Breast epithelium (tissue), 4 donors: ENCODE results near the gene HDHD3. TPM values are rescaled to one million over a fixed set of nuclear protein-coding genes. Genes with fewer than 3 reads are reported as not detected.

Source experiments
- DNase-seq, 2 donors: peaks; one replicate each; pipeline ENCODE4 v3.0.0-alpha.2; 2019; ENCODE audit warnings: low spot score in 2 of 2
- H3K27ac ChIP-seq, 2 donors: fragments of 200-600 bp; sonication (generic) in 1 of 2; one replicate each; pipeline ENCODE4 v1.5.1; 2016 to 2019; ENCODE audit warnings: mild to moderate bottlenecking in 1 of 2
- H3K27me3 ChIP-seq, 2 donors: fragments of 200-600 bp; sonication (generic) in 1 of 2; one replicate each; pipeline versions ENCODE4 v1.5.1 to v1.6.0; 2017 to 2019; ENCODE audit warnings: control low read depth in 1 of 2, mild to moderate bottlenecking in 1 of 2
- H3K36me3 ChIP-seq: fragments of 200-600 bp; one replicate; pipeline ENCODE4 v1.5.1; 2019
- H3K4me1 ChIP-seq, 2 donors: fragments of 200-600 bp; sonication (generic); one replicate each; pipeline ENCODE4 v1.5.1; 2016 to 2019; ENCODE audit warnings: control low read depth in 1 of 2
- H3K4me3 ChIP-seq, 3 donors: fragments of 200-600 bp; sonication (generic); 1 replicate in 2 of 3; 2 replicates in 1 of 3; pipeline ENCODE4 v1.5.1; 2016 to 2019; ENCODE audit warnings: mild to moderate bottlenecking in 3 of 3, moderate library complexity in 2 of 3
- H3K9me3 ChIP-seq, 2 donors: fragments of 200-600 bp; sonication (generic) in 1 of 2; one replicate each; pipeline ENCODE4 v1.5.1; 2016 to 2019; ENCODE audit warnings: control low read depth in 1 of 2
- POLR2A ChIP-seq: fragments of 450-650 bp; IDR thresholded peaks from one replicate; pipeline ENCODE4 v1.6.1; 2016; ENCODE audit warnings: antibody characterized with exemption, mild to moderate bottlenecking, moderate library complexity
- POLR2AphosphoS5 ChIP-seq, 3 donors: sonication (generic); formaldehyde crosslinking; IDR thresholded peaks; one replicate each; pipeline ENCODE4 v1.6.1; 2017; ENCODE audit warnings: antibody characterized with exemption in 3 of 3
- intact Hi-C: fragments of 100-400 bp; cut with DNase I; formaldehyde crosslinking; loops from one replicate; pipeline ENCODE4 v1.15.1; 2023; ENCODE audit warnings: low total_unique reads
- total RNA-seq, 3 donors: library from RNA; depleted of rRNA; stranded (reverse); fragments of >200 nt; gene quantifications; one replicate each; pipeline ENCODE4 v1.1.0, GENCODE V29; 2016
- TF ChIP-seq, protein P1 (sequence below), 3 donors: fragments of 450-650 bp; IDR thresholded peaks; one replicate each; pipeline ENCODE4 v1.5.1; 2016 to 2017; ENCODE audit warnings: antibody characterized with exemption in 3 of 3, mild to moderate bottlenecking in 3 of 3, moderate library complexity in 3 of 3

The HDHD3 gene
- total RNA-seq, 3 donors from 2014 or later: 24.5 to 66.9 (median 54.1) TPM

DNA sequence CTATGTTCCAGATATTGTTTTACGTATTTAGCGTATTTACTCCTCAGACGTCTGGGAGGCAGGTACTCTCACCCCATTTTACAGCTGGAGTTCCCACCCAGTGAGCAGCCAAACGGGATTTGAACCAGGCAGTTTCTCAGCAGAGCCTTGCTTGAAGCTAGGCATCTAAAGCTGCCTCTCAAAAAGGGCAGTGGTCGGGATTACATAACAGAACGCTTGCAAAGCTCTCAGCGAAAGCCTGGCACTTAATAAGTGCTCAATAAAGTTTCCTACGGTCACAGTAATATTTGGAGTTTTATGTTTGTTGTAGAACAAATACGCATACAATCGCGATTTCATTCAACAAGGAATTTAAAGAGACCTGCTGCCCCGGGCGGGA is 27.7 kb downstream of the HDHD3 start:
- no peak overlapping the region for H3K27ac ChIP-seq
- intact Hi-C loops: no loop called here
- H3K4me3 ChIP-seq: peak overlapping the region in 2 of 3 donors; percentile 65 to 75

DNA sequence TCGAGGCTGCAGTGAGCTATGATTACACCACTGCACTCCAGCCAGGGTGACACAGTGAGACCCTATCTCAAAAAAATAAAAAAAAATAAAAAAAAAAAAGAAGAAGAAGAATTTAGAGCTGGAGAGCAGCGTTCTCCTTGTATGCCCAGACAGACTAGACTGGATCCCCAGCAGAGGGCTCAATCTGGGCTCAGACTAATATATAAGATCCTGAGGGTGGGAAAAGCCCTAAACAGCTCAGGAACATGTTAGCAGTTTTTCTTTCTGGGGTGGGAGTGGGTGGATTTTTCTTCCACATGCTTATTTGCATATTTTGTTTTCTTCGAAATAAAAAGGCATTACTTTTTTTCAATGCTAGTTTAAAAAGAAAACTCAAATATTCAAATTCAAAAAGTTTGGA is 28.3 kb downstream of the HDHD3 start:
- no peak overlapping the region for H3K4me3 ChIP-seq
- no peaks in the 10 kb centered on the region for H3K9me3 ChIP-seq
- peak overlapping the region in 1 of 2 donors; percentile 33 for H3K27ac ChIP-seq
- H3K36me3 ChIP-seq: no peaks in the 10 kb centered on the region
- TF ChIP-seq, protein P1, sequence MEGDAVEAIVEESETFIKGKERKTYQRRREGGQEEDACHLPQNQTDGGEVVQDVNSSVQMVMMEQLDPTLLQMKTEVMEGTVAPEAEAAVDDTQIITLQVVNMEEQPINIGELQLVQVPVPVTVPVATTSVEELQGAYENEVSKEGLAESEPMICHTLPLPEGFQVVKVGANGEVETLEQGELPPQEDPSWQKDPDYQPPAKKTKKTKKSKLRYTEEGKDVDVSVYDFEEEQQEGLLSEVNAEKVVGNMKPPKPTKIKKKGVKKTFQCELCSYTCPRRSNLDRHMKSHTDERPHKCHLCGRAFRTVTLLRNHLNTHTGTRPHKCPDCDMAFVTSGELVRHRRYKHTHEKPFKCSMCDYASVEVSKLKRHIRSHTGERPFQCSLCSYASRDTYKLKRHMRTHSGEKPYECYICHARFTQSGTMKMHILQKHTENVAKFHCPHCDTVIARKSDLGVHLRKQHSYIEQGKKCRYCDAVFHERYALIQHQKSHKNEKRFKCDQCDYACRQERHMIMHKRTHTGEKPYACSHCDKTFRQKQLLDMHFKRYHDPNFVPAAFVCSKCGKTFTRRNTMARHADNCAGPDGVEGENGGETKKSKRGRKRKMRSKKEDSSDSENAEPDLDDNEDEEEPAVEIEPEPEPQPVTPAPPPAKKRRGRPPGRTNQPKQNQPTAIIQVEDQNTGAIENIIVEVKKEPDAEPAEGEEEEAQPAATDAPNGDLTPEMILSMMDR (IDR thresholded peaks at IDR 0.05): no peak
- TF ChIP-seq POLR2AphosphoS5 (IDR thresholded peaks at IDR 0.05) (no peak), POLR2A (no peak)
- intact Hi-C loops: no loop called here
- no peaks in the 10 kb centered on the region for H3K4me1 ChIP-seq
- H3K27me3 ChIP-seq: no peaks in the 10 kb centered on the region
- DNase-seq: no peak

More for the DNA sequence above, 27.7 kb downstream of the HDHD3 start:
- TF ChIP-seq POLR2AphosphoS5 (IDR thresholded peaks at IDR 0.05): no peak
- TF ChIP-seq, protein P1 (IDR thresholded peaks at IDR 0.05): no peak
- TF ChIP-seq POLR2A: no peak
- Histone ChIP-seq H3K4me1 (no peaks in the 10 kb centered on the region), H3K36me3 (no peaks in the 10 kb centered on the region), H3K9me3 (no peaks in the 10 kb centered on the region), H3K27me3 (no peaks in the 10 kb centered on the region)
- DNase-seq: no peak

DNA sequence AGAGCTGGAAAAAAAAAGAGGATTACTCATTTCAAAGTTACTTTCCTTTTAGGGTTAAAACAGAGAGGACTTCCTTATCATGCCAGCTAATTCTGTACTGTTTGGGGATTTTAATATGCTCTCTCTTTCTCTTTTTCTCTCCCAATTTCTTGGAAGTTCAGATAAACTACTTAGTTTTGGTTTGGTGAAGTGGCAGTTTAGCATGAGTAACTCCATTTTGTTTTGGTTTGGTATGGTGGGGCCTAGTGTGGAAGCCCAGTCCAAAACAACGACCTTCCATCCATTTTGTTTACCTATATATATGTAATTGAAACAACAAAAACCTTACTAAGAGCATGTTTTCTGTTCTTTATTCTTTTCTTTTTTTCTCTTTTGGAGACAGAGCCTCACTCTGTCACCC is 31.1 kb downstream of the HDHD3 start:
- peak overlapping the region; percentile 60 to 86 for H3K27ac ChIP-seq

DNA sequence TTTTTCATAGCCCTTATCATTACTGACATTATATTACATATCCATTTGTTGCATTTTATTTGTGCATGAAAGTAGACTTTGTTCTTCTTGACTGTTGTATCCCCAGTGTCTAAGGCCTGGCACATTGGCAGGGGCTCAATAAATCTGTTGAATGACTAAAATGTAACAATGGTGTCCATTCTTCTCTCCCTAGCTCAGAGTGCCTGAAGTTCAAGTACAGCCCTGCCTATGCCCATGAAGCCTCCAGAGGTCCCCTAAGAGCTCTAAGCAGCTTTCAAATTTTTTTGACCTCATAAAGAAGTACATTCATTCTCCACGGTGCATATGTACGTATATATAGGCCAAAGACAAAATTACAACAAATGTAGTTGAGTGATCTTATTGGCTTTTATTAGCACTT is 31.6 kb downstream of the HDHD3 start:
- peak overlapping the region; percentile 60 to 86 for H3K27ac ChIP-seq
- TF ChIP-seq, protein P1 (IDR thresholded peaks at IDR 0.05): no peak
- TF ChIP-seq POLR2A (no peak), POLR2AphosphoS5 (IDR thresholded peaks at IDR 0.05) (no peak)
- no peaks in the 10 kb centered on the region for H3K27me3 ChIP-seq
- H3K4me1 ChIP-seq: no peaks in the 10 kb centered on the region
- H3K36me3 ChIP-seq: no peaks in the 10 kb centered on the region
- DNase-seq: no peak
- no peaks in the 10 kb centered on the region for H3K9me3 ChIP-seq
- intact Hi-C loops: no loop called here
- H3K4me3 ChIP-seq: no peak overlapping the region

More for the DNA sequence above, 31.1 kb downstream of the HDHD3 start:
- intact Hi-C loops: no loop called here
- H3K36me3 ChIP-seq: no peaks in the 10 kb centered on the region
- no peak overlapping the region for H3K4me3 ChIP-seq
- TF ChIP-seq, protein P1 (IDR thresholded peaks at IDR 0.05): no peak
- TF ChIP-seq POLR2A (no peak), POLR2AphosphoS5 (IDR thresholded peaks at IDR 0.05) (no peak)
- no peaks in the 10 kb centered on the region for H3K4me1 ChIP-seq
- H3K9me3 ChIP-seq: no peaks in the 10 kb centered on the region
- no peaks in the 10 kb centered on the region for H3K27me3 ChIP-seq
- no peak for DNase-seq

DNA sequence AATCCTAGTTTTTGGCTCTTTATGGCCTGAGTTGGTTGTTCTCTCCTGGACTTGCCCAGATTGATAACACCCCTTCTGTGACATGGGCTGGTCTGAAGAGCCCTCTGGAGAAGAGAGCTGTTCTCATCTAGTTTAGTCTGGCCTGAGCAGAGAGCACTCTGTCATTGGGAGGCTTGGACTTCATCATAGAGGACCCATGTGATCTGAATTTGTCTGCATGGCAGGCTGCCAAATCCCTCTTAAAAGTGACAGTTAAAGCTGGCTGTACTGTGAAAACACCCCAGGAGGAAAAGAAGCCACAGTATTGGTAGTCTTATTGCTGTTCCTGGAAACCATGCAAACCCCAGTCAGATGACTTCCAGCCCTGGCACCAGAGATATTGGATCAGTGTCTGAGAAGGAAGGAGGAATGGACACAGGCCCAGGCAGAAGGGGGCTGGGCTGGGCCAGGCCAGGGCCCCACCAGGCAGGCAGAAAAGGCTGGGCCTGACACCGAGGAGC is 33.0 kb downstream of the HDHD3 start:
- TF ChIP-seq POLR2AphosphoS5 (IDR thresholded peaks at IDR 0.05): peak in 2 of 3 donors; percentile 58 to 59
- TF ChIP-seq POLR2A: no peak
- TF ChIP-seq, protein P1 (IDR thresholded peaks at IDR 0.05): peak in 1 of 3 donors; percentile 12
- Histone ChIP-seq H3K36me3 (no peaks in the 10 kb centered on the region), H3K9me3 (no peaks in the 10 kb centered on the region), H3K27ac (peak overlapping the region; percentile 86 to 92), H3K4me1 (peaks cover 0 to 5% of the 10 kb centered on the region in 2 donors), H3K27me3 (no peaks in the 10 kb centered on the region), H3K4me3 (no peak overlapping the region)
- intact Hi-C loops: no loop called here
- peak; percentile 87 to 91 for DNase-seq
